GM21723 (cell line): ENCODE results near the gene PEX14.
"Not testable (repeated sequence)": the region's sequence is repeated elsewhere in the genome, so short reads cannot be mapped to it uniquely, and the experiment has no call there.

Experiments used
- ATAC-seq: cut with Tn5 transposase; IDR thresholded peaks from one replicate; pipeline ENCODE4 v1.9.1; 2021; ENCODE audit warnings: mild to moderate bottlenecking, moderate library complexity; ENCODE audit not compliant: unreplicated experiment

Gene PEX14

GRCh38 chr1:10474613-10475507 is at the start of gene PEX14:
PEX14 (plus strand) TSS chr1:10474950; CDS start chr1:10474967, 17 bp downstream.
- peak; percentile 64 for ATAC-seq

- ATAC-seq = not testable (repeated sequence)
These were observed 48.8 kb upstream of the PEX14 start for GRCh38 chr1:10425826-10426534.

GRCh38 chr1:10426535-10426848 is 48.3 kb upstream of the PEX14 start:
- not testable (repeated sequence) for ATAC-seq

GRCh38 chr1:10428984-10429383 is 45.8 kb upstream of the PEX14 start:
- ATAC-seq = no peak

GRCh38 chr1:10429868-10430215 is 44.9 kb upstream of the PEX14 start:
- peak; percentile 8 for ATAC-seq

GRCh38 chr1:10430216-10431069 is 44.3 kb upstream of the PEX14 start, which contains the start of gene CENPS:
CENPS (plus strand) TSS chr1:10430433; CDS start chr1:10430518, 85 bp downstream.
- peak; percentile 74 for ATAC-seq

GRCh38 chr1:10431070-10431730 is 43.5 kb upstream of the PEX14 start:
- no peak for ATAC-seq

GRCh38 chr1:10432910-10433700 is 41.6 kb upstream of the PEX14 start:
- no peak for ATAC-seq

GRCh38 chr1:10433790-10434189 is 41.0 kb upstream of the PEX14 start:
- ATAC-seq = no peak

- ATAC-seq = no peak
These were observed 40.2 kb upstream of the PEX14 start for GRCh38 chr1:10434590-10434989.

- ATAC-seq = no peak
These were observed 37.7 kb upstream of the PEX14 start for GRCh38 chr1:10437052-10437451.

- ATAC-seq = no peak
These were observed 36.0 kb upstream of the PEX14 start for GRCh38 chr1:10438677-10439163.

- no peak for ATAC-seq
These were observed 34.4 kb upstream of the PEX14 start for GRCh38 chr1:10440305-10440704.

GRCh38 chr1:10440794-10441193 is 34.0 kb upstream of the PEX14 start:
- ATAC-seq = no peak

GRCh38 chr1:10444248-10444647 is 30.5 kb upstream of the PEX14 start:
- ATAC-seq = no peak

GRCh38 chr1:10444795-10445397 is 29.9 kb upstream of the PEX14 start:
- ATAC-seq = no peak

- no peak for ATAC-seq
These were observed 27.8 kb upstream of the PEX14 start for GRCh38 chr1:10446790-10447422.

GRCh38 chr1:10449751-10450150 is 25.0 kb upstream of the PEX14 start, which contains the start of gene CORT:
CORT (plus strand) TSS chr1:10450031; CDS start chr1:10450224, 193 bp downstream.
- no peak for ATAC-seq
